Liver (tissue), 9 donors: ENCODE results near the gene AGAP5. TPM values are rescaled to one million over a fixed set of nuclear protein-coding genes. Genes with fewer than 3 reads are reported as not detected.
"Not testable (repeated sequence)": the region's sequence is repeated elsewhere in the genome, so short reads cannot be mapped to it uniquely, and the experiment has no call there.

Experiments
- DNase-seq: peaks from one replicate; pipeline ENCODE4 v3.0.0-alpha.2; 2017; ENCODE audit warnings: low spot score
- H3K27ac ChIP-seq, 2 donors: one replicate each; pipeline ENCODE4 v1.7.0; 2013; ENCODE audit warnings: inconsistent platforms in 2 of 2, low read length in 2 of 2, control low read depth in 1 of 2, low read depth in 1 of 2, mild to moderate bottlenecking in 1 of 2
- H3K27me3 ChIP-seq, 4 donors: one replicate each; pipeline versions ENCODE4 v1.6.1 to v1.7.0; 2013; ENCODE audit warnings: low read length in 3 of 4, inconsistent platforms in 1 of 4, mild to moderate bottlenecking in 1 of 4, moderate library complexity in 1 of 4; ENCODE audit not compliant: control insufficient read depth in 4 of 4, insufficient read depth in 4 of 4
- H3K36me3 ChIP-seq, 4 donors: one replicate each; pipeline versions ENCODE4 v1.6.1 to v1.7.0; 2013; ENCODE audit warnings: low read length in 3 of 4, mild to moderate bottlenecking in 3 of 4, low read depth in 1 of 4, moderate library complexity in 1 of 4; ENCODE audit not compliant: control insufficient read depth in 4 of 4, insufficient read depth in 3 of 4
- H3K4me1 ChIP-seq, 4 donors: one replicate each; pipeline versions ENCODE4 v1.6.1 to v1.7.0; 2013; ENCODE audit warnings: low read length in 3 of 4, mild to moderate bottlenecking in 3 of 4, moderate library complexity in 1 of 4; ENCODE audit not compliant: control insufficient read depth in 4 of 4, insufficient read depth in 4 of 4
- H3K4me3 ChIP-seq, 3 donors: one replicate each; pipeline versions ENCODE4 v1.6.1 to v1.7.0; 2013; ENCODE audit warnings: low read length in 3 of 3, control low read depth in 1 of 3, low read depth in 1 of 3, mild to moderate bottlenecking in 1 of 3
- H3K9ac ChIP-seq, 2 donors: one replicate each; pipeline ENCODE4 v1.7.0; 2013; ENCODE audit warnings: low read length in 2 of 2, mild to moderate bottlenecking in 2 of 2, moderate library complexity in 2 of 2, control low read depth in 1 of 2, low read depth in 1 of 2
- H3K9me3 ChIP-seq, 4 donors: one replicate each; pipeline versions ENCODE4 v1.6.1 to v1.7.0; 2013; ENCODE audit warnings: low read length in 3 of 4; ENCODE audit not compliant: control insufficient read depth in 4 of 4
- EGR1 ChIP-seq, 2 donors: IDR thresholded peaks; 2 replicates each; pipeline ENCODE4 v1.6.1; 2016 to 2018; ENCODE audit warnings: antibody characterized with exemption in 2 of 2, low read depth in 2 of 2
- FOXA1 ChIP-seq: IDR thresholded peaks from 2 replicates; pipeline ENCODE4 v1.6.1; 2016; ENCODE audit warnings: antibody characterized with exemption
- FOXA2 ChIP-seq: IDR thresholded peaks from 2 replicates; pipeline ENCODE4 v1.6.1; 2016; ENCODE audit warnings: antibody characterized with exemption
- GABPA ChIP-seq, 2 donors: IDR thresholded peaks in 1 of 2; conservative IDR thresholded peaks in 1 of 2; 2 replicates each; pipeline ENCODE4 v1.6.1; 2016; ENCODE audit warnings: antibody characterized with exemption in 2 of 2, mild to moderate bottlenecking in 1 of 2, moderate library complexity in 1 of 2
- HNF4A ChIP-seq, 2 donors: conservative IDR thresholded peaks; 2 replicates each; pipeline ENCODE4 v1.6.1; 2016; ENCODE audit warnings: antibody characterized with exemption in 2 of 2, mild to moderate bottlenecking in 2 of 2
- HNF4G ChIP-seq: IDR thresholded peaks from 2 replicates; pipeline ENCODE4 v1.6.1; 2016; ENCODE audit warnings: antibody characterized with exemption
- NR2F2 ChIP-seq: IDR thresholded peaks from 2 replicates; pipeline ENCODE4 v1.6.1; 2016; ENCODE audit warnings: antibody characterized with exemption
- SP1 ChIP-seq: IDR thresholded peaks from 2 replicates; pipeline ENCODE4 v1.6.1; 2018; ENCODE audit warnings: antibody characterized with exemption, mild to moderate bottlenecking
- TAF1 ChIP-seq: conservative IDR thresholded peaks from 2 replicates; pipeline ENCODE4 v1.6.1; 2016; ENCODE audit warnings: antibody characterized with exemption, mild to moderate bottlenecking
- YY1 ChIP-seq: IDR thresholded peaks from 2 replicates; pipeline ENCODE4 v1.6.1; 2016; ENCODE audit warnings: antibody characterized with exemption, mild to moderate bottlenecking
- WGBS: extraction: QIAGEN DNeasy Blood & Tissue Kit; methylation state at CpG from one replicate; pipeline ENCODE4 v1.1.7; 2013; 5-methylcytosine and 5-hydroxymethylcytosine counted together
- polyA plus RNA-seq, 2 donors: library from polyadenylated mRNA; stranded (reverse) in 1 of 2; unstranded in 1 of 2; fragments of 200-250 nt in 1 of 2; fragments of >200 nt in 1 of 2; fragmentation: Nextera tagmentation in 1 of 2; extraction: Ambion mirVana in 1 of 2; gene quantifications; one replicate each; pipeline versions ENCODE4 v1.2.1 to v1.2.3, GENCODE V29; 2013 to 2015
- total RNA-seq, 2 donors: library from RNA; depleted of rRNA; stranded (reverse); fragments of >200 nt; gene quantifications; one replicate each; pipeline ENCODE4 v1.2.3, GENCODE V29; 2014
- TF ChIP-seq, protein P1 (sequence below): IDR thresholded peaks from 2 replicates; pipeline ENCODE4 v1.6.1; 2016; ENCODE audit warnings: antibody characterized with exemption
- TF ChIP-seq, protein P2 (sequence below): IDR thresholded peaks from 2 replicates; pipeline ENCODE4 v1.6.1; 2016; ENCODE audit warnings: antibody characterized with exemption
- TF ChIP-seq, protein P3 (sequence below): IDR thresholded peaks from 2 replicates; pipeline ENCODE4 v1.6.1; 2016; ENCODE audit warnings: antibody characterized with exemption, mild to moderate bottlenecking
- TF ChIP-seq, protein P4 (sequence below): fragments of 150-350 bp; IDR thresholded peaks from 2 replicates; pipeline ENCODE4 v1.5.1; 2017; ENCODE audit warnings: improper control_type of control experiment, low read depth, low read length; ENCODE audit not compliant: missing input control
- donor health status: healthy.
- donor health status: healthy.
- donor health status: healthy.
- donor health status: healthy.
- donor health status: healthy.

The AGAP5 gene
- total and polyA plus RNA-seq, 4 donors, result 1.4 to 9.1 (median 2.5) TPM

DNA sequence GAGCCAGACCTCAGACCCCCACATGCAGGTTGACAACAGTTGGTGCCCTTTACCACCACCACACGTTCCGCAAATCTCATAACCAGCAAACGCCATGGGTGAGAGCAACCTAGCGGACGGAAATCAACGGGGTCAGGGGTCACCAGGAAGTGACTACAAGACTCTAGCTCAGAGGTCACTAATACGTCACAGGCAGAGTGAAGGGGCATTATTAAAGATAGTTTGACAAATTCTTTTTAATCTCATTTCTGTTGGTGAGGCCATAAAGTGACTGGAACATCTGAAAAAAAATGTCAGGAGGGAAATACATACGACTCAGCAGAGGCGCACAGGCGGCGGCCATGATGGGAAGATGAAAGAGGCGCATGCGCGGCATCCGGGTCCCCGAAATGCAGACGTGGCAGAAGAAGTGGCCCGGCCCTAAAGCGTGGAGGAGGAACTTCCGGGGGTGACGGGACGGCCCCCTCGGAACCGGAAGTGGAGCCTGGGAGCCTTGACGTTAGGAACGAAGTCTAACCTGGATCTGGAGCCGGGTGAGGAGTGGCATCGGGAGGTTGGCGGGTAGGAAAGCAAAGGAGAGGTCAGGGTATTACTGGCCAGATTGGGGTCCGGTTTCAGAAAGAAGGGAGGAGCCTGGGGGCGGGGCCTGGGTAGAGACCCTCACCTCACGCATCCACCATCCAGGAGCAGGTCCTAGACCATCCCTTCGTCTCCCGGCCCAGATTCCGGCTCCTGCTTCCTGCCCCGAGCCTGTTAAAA is 46.2 kb upstream of the AGAP5 start, which contains the start of gene SEC24C (continued):
- peak; percentile 98 to 100 for TF ChIP-seq GABPA (IDR thresholded peaks at IDR 0.05 in 1 of 2, conservative IDR thresholded peaks at IDR 0.05 in 1 of 2)
- TF ChIP-seq, protein P1, sequence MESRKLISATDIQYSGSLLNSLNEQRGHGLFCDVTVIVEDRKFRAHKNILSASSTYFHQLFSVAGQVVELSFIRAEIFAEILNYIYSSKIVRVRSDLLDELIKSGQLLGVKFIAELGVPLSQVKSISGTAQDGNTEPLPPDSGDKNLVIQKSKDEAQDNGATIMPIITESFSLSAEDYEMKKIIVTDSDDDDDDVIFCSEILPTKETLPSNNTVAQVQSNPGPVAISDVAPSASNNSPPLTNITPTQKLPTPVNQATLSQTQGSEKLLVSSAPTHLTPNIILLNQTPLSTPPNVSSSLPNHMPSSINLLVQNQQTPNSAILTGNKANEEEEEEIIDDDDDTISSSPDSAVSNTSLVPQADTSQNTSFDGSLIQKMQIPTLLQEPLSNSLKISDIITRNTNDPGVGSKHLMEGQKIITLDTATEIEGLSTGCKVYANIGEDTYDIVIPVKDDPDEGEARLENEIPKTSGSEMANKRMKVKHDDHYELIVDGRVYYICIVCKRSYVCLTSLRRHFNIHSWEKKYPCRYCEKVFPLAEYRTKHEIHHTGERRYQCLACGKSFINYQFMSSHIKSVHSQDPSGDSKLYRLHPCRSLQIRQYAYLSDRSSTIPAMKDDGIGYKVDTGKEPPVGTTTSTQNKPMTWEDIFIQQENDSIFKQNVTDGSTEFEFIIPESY, result peak; percentile 77
- no peak for TF ChIP-seq HNF4G
- TF ChIP-seq YY1, result peak; percentile 99
- peak; percentile 71 to 76 for TF ChIP-seq HNF4A (conservative IDR thresholded peaks at IDR 0.05)
- TF ChIP-seq NR2F2, result peak; percentile 99
- TF ChIP-seq SP1, result peak; percentile 74

DNA sequence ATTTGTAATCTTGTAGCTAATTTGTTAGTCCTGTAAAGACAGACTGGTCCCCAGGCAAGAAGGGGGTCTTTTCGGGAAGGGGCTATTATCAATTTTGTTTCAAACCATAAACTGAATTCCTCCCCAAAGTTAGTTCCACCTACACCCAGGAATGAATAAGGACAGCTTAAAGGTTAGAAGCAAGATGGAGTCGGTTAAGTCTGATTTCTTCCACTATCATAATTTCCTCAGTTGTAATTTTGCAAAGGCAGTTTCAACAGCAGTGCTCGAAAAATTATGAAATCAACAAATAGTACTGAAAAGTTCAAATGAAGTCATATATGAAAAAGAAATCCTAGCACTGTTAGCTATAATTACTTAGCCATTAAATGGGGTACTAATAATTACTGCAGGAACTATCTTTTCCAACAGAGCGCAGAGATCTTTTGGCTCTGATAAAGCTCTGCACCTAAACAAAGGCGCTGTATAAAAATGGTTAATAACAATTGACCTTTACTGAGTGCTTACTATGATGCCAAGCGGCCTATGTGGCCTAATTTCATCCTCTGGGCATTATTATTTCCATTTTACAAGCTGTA is 45.5 kb upstream of the AGAP5 start:
- Histone ChIP-seq H3K27me3 (no peaks in the 10 kb centered on the region), H3K36me3 (peaks cover 2 to 11% (median 7%) of the 10 kb centered on the region in 4 donors), H3K27ac (peak overlapping the region; percentile 94 to 99), H3K9ac (peak overlapping the region; percentile 98 to 99), H3K9me3 (no peaks in the 10 kb centered on the region), H3K4me3 (peak overlapping the region; percentile 90 to 98 (median 98)), H3K4me1 (peaks cover 5 to 22% (median 14%) of the 10 kb centered on the region in 4 donors)
- DNase-seq, result no peak
- 36% methylated on average over 6 of the region's 6 CpGs for WGBS
- no peak for TF ChIP-seq EGR1 (IDR thresholded peaks at IDR 0.05; ENCODE audit: low read depth in 2 of 2)

DNA sequence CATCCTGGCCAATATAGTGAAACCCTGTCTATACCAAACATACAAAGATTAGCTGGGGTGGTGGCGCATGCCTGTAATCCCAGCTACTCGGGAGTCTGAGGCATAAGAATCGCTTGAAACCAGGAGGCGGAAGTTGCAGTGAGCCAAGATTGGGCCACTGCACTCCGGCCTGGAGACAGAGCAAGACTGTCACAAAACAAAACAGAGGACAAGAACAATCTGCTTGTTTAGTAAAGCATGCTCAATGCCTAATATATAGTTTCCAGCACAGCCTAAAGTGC is 44.5 kb upstream of the AGAP5 start:
- TF ChIP-seq FOXA2, result no peak
- TF ChIP-seq FOXA1, result no peak
- TF ChIP-seq, protein P2, sequence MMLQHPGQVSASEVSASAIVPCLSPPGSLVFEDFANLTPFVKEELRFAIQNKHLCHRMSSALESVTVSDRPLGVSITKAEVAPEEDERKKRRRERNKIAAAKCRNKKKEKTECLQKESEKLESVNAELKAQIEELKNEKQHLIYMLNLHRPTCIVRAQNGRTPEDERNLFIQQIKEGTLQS, result no peak
- TF ChIP-seq SP1, result no peak
- no peak for TF ChIP-seq NR2F2
- TF ChIP-seq, protein P3, sequence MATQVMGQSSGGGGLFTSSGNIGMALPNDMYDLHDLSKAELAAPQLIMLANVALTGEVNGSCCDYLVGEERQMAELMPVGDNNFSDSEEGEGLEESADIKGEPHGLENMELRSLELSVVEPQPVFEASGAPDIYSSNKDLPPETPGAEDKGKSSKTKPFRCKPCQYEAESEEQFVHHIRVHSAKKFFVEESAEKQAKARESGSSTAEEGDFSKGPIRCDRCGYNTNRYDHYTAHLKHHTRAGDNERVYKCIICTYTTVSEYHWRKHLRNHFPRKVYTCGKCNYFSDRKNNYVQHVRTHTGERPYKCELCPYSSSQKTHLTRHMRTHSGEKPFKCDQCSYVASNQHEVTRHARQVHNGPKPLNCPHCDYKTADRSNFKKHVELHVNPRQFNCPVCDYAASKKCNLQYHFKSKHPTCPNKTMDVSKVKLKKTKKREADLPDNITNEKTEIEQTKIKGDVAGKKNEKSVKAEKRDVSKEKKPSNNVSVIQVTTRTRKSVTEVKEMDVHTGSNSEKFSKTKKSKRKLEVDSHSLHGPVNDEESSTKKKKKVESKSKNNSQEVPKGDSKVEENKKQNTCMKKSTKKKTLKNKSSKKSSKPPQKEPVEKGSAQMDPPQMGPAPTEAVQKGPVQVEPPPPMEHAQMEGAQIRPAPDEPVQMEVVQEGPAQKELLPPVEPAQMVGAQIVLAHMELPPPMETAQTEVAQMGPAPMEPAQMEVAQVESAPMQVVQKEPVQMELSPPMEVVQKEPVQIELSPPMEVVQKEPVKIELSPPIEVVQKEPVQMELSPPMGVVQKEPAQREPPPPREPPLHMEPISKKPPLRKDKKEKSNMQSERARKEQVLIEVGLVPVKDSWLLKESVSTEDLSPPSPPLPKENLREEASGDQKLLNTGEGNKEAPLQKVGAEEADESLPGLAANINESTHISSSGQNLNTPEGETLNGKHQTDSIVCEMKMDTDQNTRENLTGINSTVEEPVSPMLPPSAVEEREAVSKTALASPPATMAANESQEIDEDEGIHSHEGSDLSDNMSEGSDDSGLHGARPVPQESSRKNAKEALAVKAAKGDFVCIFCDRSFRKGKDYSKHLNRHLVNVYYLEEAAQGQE, result no peak
- no peak for TF ChIP-seq TAF1
- TF ChIP-seq, protein P4, sequence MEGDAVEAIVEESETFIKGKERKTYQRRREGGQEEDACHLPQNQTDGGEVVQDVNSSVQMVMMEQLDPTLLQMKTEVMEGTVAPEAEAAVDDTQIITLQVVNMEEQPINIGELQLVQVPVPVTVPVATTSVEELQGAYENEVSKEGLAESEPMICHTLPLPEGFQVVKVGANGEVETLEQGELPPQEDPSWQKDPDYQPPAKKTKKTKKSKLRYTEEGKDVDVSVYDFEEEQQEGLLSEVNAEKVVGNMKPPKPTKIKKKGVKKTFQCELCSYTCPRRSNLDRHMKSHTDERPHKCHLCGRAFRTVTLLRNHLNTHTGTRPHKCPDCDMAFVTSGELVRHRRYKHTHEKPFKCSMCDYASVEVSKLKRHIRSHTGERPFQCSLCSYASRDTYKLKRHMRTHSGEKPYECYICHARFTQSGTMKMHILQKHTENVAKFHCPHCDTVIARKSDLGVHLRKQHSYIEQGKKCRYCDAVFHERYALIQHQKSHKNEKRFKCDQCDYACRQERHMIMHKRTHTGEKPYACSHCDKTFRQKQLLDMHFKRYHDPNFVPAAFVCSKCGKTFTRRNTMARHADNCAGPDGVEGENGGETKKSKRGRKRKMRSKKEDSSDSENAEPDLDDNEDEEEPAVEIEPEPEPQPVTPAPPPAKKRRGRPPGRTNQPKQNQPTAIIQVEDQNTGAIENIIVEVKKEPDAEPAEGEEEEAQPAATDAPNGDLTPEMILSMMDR, result no peak
- TF ChIP-seq HNF4A (conservative IDR thresholded peaks at IDR 0.05), result no peak
- TF ChIP-seq, protein P1, result no peak
- DNase-seq, result no peak
- Histone ChIP-seq H3K9me3 (no peaks in the 10 kb centered on the region), H3K4me1 (peaks cover 5 to 22% (median 14%) of the 10 kb centered on the region in 4 donors), H3K27me3 (no peaks in the 10 kb centered on the region), H3K9ac (no peak overlapping the region), H3K27ac (no peak overlapping the region), H3K4me3 (no peak overlapping the region), H3K36me3 (peaks cover 0 to 10% (median 7%) of the 10 kb centered on the region in 4 donors)
- 96% methylated on average over 5 of the region's 5 CpGs for WGBS

DNA sequence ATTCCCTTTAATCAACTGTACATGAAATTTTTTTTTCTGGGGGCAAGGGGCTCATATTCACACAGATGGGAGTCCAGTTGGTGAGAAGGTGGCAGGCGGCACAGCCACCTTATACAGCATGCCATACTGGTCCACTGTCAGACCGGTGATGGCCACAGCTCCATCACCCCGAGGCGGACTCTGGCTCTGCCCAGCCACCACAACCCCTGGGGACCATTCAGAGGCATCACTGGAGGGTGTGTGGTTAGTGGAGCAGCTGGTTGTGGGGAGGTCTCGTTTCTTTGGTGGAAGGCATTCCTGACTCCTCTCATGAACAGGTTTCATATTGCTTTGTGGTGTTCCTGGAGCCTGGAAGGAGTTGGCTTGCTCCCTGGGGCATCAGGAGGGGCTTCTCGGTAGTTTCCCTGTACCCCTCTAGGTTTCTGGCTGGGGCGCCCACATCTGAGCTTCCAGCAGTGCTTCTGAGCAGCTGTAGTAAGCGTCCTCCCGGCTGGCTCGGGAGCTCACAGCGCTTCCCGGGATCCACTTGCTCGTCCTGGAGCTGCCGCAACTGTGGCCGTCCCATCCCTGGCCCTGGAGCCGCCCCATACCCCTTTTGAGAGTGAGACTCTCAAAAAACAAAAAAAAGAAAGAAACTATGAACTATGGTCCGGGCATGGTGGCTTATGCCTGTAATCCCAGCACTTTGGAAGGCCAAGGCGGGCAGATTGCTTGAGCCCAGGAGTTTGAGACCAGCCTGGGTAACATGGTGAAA is 42.8 kb upstream of the AGAP5 start:
- WGBS, result 99% methylated on average over 18 of the region's 18 CpGs
- H3K9me3 ChIP-seq, H3K27me3 ChIP-seq, H3K4me3 ChIP-seq, DNase-seq, H3K36me3 ChIP-seq, H3K27ac ChIP-seq, H3K9ac ChIP-seq: not testable (repeated sequence)
- peaks cover 5 to 22% (median 12%) of the 10 kb centered on the region in 4 donors for H3K4me1 ChIP-seq
